Astrocyte (in vitro differentiated cells and primary cell): ENCODE data around the gene FES. TPM values are rescaled to one million over a fixed set of nuclear protein-coding genes. Genes with fewer than 3 reads are reported as not detected.

Experiments
- DNase-seq: peaks from one replicate; pipeline ENCODE4 v3.0.0-alpha.2; 2010; ENCODE audit warnings: low read depth
- FAIRE-seq: peaks from 2 replicates; lab custom pipeline; 2011; peaks lifted over from hg19 to GRCh38; lab: Jason Lieb, UNC
- H2AFZ ChIP-seq: 2 replicates; pipeline ENCODE4 v1.6.0; 2012; ENCODE audit warnings: low read depth, low read length, inconsistent platforms
- H3K27ac ChIP-seq: 2 replicates; pipeline ENCODE4 v1.5.1; 2011; ENCODE audit warnings: low read depth, low read length, inconsistent platforms
- H3K27me3 ChIP-seq: 2 replicates; pipeline ENCODE4 v1.6.0; 2011; ENCODE audit warnings: low read length, inconsistent platforms; ENCODE audit not compliant: insufficient read depth
- H3K36me3 ChIP-seq: 2 replicates; pipeline ENCODE4 v1.5.1; 2011; ENCODE audit warnings: low read length, inconsistent platforms; ENCODE audit not compliant: insufficient read depth
- H3K4me1 ChIP-seq: 2 replicates; pipeline ENCODE4 v1.5.1; 2011; ENCODE audit warnings: low read length, inconsistent platforms; ENCODE audit not compliant: insufficient read depth
- H3K4me2 ChIP-seq: 2 replicates; pipeline ENCODE4 v1.6.0; 2012; ENCODE audit warnings: low read length, inconsistent platforms
- H3K4me3 ChIP-seq: 2 replicates; pipeline ENCODE4 v1.5.1; 2011; ENCODE audit warnings: low read depth, mild to moderate bottlenecking, low read length, inconsistent platforms; ENCODE audit not compliant: insufficient read depth
- H3K79me2 ChIP-seq: 2 replicates; pipeline ENCODE4 v1.6.0; 2012; ENCODE audit warnings: mild to moderate bottlenecking, low read length, inconsistent platforms; ENCODE audit not compliant: insufficient read depth
- H3K9ac ChIP-seq: 2 replicates; pipeline ENCODE4 v1.6.0; 2012; ENCODE audit warnings: mild to moderate bottlenecking, low read length, inconsistent platforms
- H3K9me3 ChIP-seq: 2 replicates; pipeline ENCODE4 v1.5.1; 2012; ENCODE audit warnings: low read depth, mild to moderate bottlenecking, low read length, inconsistent platforms; ENCODE audit not compliant: insufficient read depth
- H4K20me1 ChIP-seq: 2 replicates; pipeline ENCODE4 v1.6.0; 2012; ENCODE audit warnings: low read length, inconsistent platforms; ENCODE audit not compliant: insufficient read depth
- H3K27ac Mint-ChIP-seq: one replicate; pipeline ENCODE4 v1.8.0; 2021; ENCODE audit warnings: mild to moderate bottlenecking, mixed read lengths; ENCODE audit not compliant: unreplicated experiment
- H3K27me3 Mint-ChIP-seq: one replicate; pipeline ENCODE4 v1.8.0; 2021; ENCODE audit warnings: low read depth, mixed read lengths; ENCODE audit not compliant: unreplicated experiment
- H3K36me3 Mint-ChIP-seq: one replicate; pipeline ENCODE4 v1.8.0; 2021; ENCODE audit warnings: low read depth, mixed read lengths; ENCODE audit not compliant: unreplicated experiment
- H3K4me1 Mint-ChIP-seq: one replicate; pipeline ENCODE4 v1.8.0; 2021; ENCODE audit warnings: low read depth, mixed read lengths; ENCODE audit not compliant: unreplicated experiment
- H3K4me3 Mint-ChIP-seq: one replicate; pipeline ENCODE4 v1.8.0; 2021; ENCODE audit warnings: mild to moderate bottlenecking, moderate library complexity, mixed read lengths; ENCODE audit not compliant: unreplicated experiment
- H3K9me3 Mint-ChIP-seq: one replicate; pipeline ENCODE4 v1.8.0; 2021; ENCODE audit warnings: mild to moderate bottlenecking, mixed read lengths; ENCODE audit not compliant: unreplicated experiment
- CTCF ChIP-seq: IDR thresholded peaks from 2 replicates; pipeline ENCODE4 v1.5.1; 2011; ENCODE audit warnings: low read depth, mild to moderate bottlenecking, inconsistent platforms, low read length, moderate library complexity; ENCODE audit not compliant: insufficient read depth
- EZH2 ChIP-seq: IDR thresholded peaks from 2 replicates; pipeline ENCODE4 v1.6.1; 2012; ENCODE audit warnings: mild to moderate bottlenecking, low read length, inconsistent platforms; ENCODE audit not compliant: insufficient read depth
- total RNA-seq: library from RNA; stranded (reverse); gene quantifications from 2 replicates; pipeline ENCODE4 v1.2.1, GENCODE V29; 2021

The FES gene
- total RNA-seq, 1 donor from 2014 or later, result 7.2 TPM

GRCh38 chr15:90836296-90836871, 47.9 kb upstream of the FES start:
- Mint-ChIP-seq H3K27ac (no peak overlapping the region), H3K4me3 (no peak overlapping the region), H3K36me3 (no peaks in the 10 kb centered on the region), H3K9me3 (no peaks in the 10 kb centered on the region), H3K27me3 (peaks cover 3% of the 10 kb centered on the region), H3K4me1 (peaks cover 11% of the 10 kb centered on the region)
- TF ChIP-seq CTCF (no peak), EZH2 (no peak)
- H3K9ac ChIP-seq, result no peak overlapping the region
- H3K4me2 ChIP-seq, result peak overlapping the region; percentile 25
- no peaks in the 10 kb centered on the region for H3K27me3 ChIP-seq
- no peak overlapping the region for H3K27ac ChIP-seq
- FAIRE-seq (no peak), DNase-seq (peak; percentile 65)
- no peaks in the 10 kb centered on the region for H3K79me2 ChIP-seq
- no peaks in the 10 kb centered on the region for H3K9me3 ChIP-seq
- no peak overlapping the region for H3K4me3 ChIP-seq
- no peaks in the 10 kb centered on the region for H4K20me1 ChIP-seq
- peaks cover 9% of the 10 kb centered on the region for H3K4me1 ChIP-seq
- no peaks in the 10 kb centered on the region for H3K36me3 ChIP-seq
- no peak overlapping the region for H2AFZ ChIP-seq

- no peak for DNase-seq
- Histone ChIP-seq H3K79me2 (no peaks in the 10 kb centered on the region), H3K4me2 (no peak overlapping the region), H3K27ac (no peak overlapping the region), H3K9ac (no peak overlapping the region), H3K9me3 (no peaks in the 10 kb centered on the region), H3K4me1 (peaks cover 9% of the 10 kb centered on the region), H4K20me1 (no peaks in the 10 kb centered on the region), H3K4me3 (no peak overlapping the region), H2AFZ (no peak overlapping the region), H3K36me3 (no peaks in the 10 kb centered on the region), H3K27me3 (no peaks in the 10 kb centered on the region)
- Mint-ChIP-seq H3K9me3 (no peaks in the 10 kb centered on the region), H3K4me3 (no peak overlapping the region), H3K36me3 (no peaks in the 10 kb centered on the region), H3K27ac (no peak overlapping the region), H3K27me3 (peaks cover 3% of the 10 kb centered on the region), H3K4me1 (peaks cover 11% of the 10 kb centered on the region)
- no peak for FAIRE-seq
- TF ChIP-seq CTCF (no peak), EZH2 (no peak)
These were observed 47.2 kb upstream of the FES start for GRCh38 chr15:90837094-90837493.

GRCh38 chr15:90838139-90838538, 46.2 kb upstream of the FES start:
- DNase-seq, result no peak
- Mint-ChIP-seq H3K4me1 (peaks cover 11% of the 10 kb centered on the region), H3K27me3 (peaks cover 5% of the 10 kb centered on the region), H3K4me3 (no peak overlapping the region), H3K36me3 (no peaks in the 10 kb centered on the region), H3K9me3 (no peaks in the 10 kb centered on the region), H3K27ac (no peak overlapping the region)
- Histone ChIP-seq H3K4me1 (peaks cover 9% of the 10 kb centered on the region), H3K4me2 (no peak overlapping the region), H3K27ac (no peak overlapping the region), H3K27me3 (no peaks in the 10 kb centered on the region), H3K9ac (no peak overlapping the region), H2AFZ (no peak overlapping the region), H3K9me3 (no peaks in the 10 kb centered on the region), H4K20me1 (no peaks in the 10 kb centered on the region), H3K4me3 (no peak overlapping the region), H3K36me3 (no peaks in the 10 kb centered on the region), H3K79me2 (no peaks in the 10 kb centered on the region)
- TF ChIP-seq EZH2 (no peak), CTCF (no peak)
- no peak for FAIRE-seq
